ENCODE results near the gene ARID1B.

- no peak for TF ChIP-seq POLR2A (IDR thresholded peaks at IDR 0.05; ENCODE audit: low read depth, low read length)
- TF ChIP-seq TAF1 (IDR thresholded peaks at IDR 0.05; ENCODE audit: borderline replicate concordance, low read depth, low read length): no peak
- no peak for TF ChIP-seq EGR1 (IDR thresholded peaks at IDR 0.05; ENCODE audit: borderline replicate concordance in 1 of 2, low read depth in 2 of 2, low read length in 2 of 2)
- no peak for TF ChIP-seq SMC3 (IDR thresholded peaks at IDR 0.05; ENCODE audit: borderline replicate concordance, low read length)
- TF ChIP-seq STAT1 (conservative IDR thresholded peaks at IDR 0.05): no peak
- TF ChIP-seq CTCF (IDR thresholded peaks at IDR 0.05 in 2 of 3, conservative IDR thresholded peaks at IDR 0.05 in 1 of 3; ENCODE audit: control insufficient read depth in 2 of 3, extremely low read depth in 1 of 3, insufficient read depth in 1 of 3, low read depth in 3 of 3, low read length in 3 of 3): no peak
- TF ChIP-seq JUND (IDR thresholded peaks at IDR 0.05; ENCODE audit: low read depth, low read length): no peak
- TF ChIP-seq EP300 (IDR thresholded peaks at IDR 0.05; ENCODE audit: borderline replicate concordance in 1 of 2, control insufficient read depth in 1 of 2, low read depth in 2 of 2, low read length in 2 of 2): no peak
- no peak for TF ChIP-seq HCFC1 (IDR thresholded peaks at IDR 0.05; ENCODE audit: low read length)
- TF ChIP-seq BHLHE40 (IDR thresholded peaks at IDR 0.05; ENCODE audit: borderline replicate concordance in 1 of 2, low read depth in 2 of 2, low read length in 1 of 2): no peak
Observed at GRCh38 chr6:156943166-156943565, 166.0 kb downstream of the ARID1B start.

Measured in GM12878 (cell line).